HepG2 (cell line): Measurements from ENCODE around the gene TLCD3B. TPM values are rescaled to one million over a fixed set of nuclear protein-coding genes. Genes with fewer than 3 reads are reported as not detected.

Experiments used
- ATAC-seq: fragments of 200-7000 bp; cut with Tn5 transposase; 3 replicates; pipeline ENCODE4 v1.9.1; 2020; ENCODE audit warnings: mild to moderate bottlenecking, moderate library complexity
- BruUV-seq: library from RNA; stranded (reverse); fragments of 400-500 nt; replicated peaks from 2 replicates; lab custom pipeline; 2021; lab: Mats Ljungman, UMichigan
- CTCF ChIA-PET: fragments of 300-600 bp; formaldehyde crosslinking; extraction: SDS; loops from one replicate; lab custom pipeline; 2021; ENCODE audit warnings: low total read pairs, inconsistent platforms, low intra/inter-chr PET ratio; lab: Yijun Ruan, JAX
- POLR2A ChIA-PET: fragments of 350-600 bp; sonication (Branson Sonifier 250); formaldehyde crosslinking; loops from one replicate; lab custom pipeline; 2020; ENCODE audit warnings: antibody characterized with exemption, inconsistent platforms; lab: Yijun Ruan, JAX
- DNase-seq: peaks from one replicate; pipeline ENCODE4 v3.0.0-alpha.2; 2015; ENCODE audit warnings: low spot score
- FAIRE-seq: peaks from 3 replicates; lab custom pipeline; 2011; peaks lifted over from hg19 to GRCh38; lab: Jason Lieb, UNC
- H2AFZ ChIP-seq: one replicate; pipeline ENCODE4 v1.6.1; 2011; ENCODE audit warnings: low read length, inconsistent platforms
- H3K27ac ChIP-seq: fragments of 300-600 bp; 3 replicates; pipeline ENCODE4 v1.8.0; 2011; ENCODE audit warnings: mixed run types, mild to moderate bottlenecking, mixed read lengths, low read length, inconsistent platforms; ENCODE audit not compliant: insufficient read depth; ENCODE audit errors: extremely low read length
- H3K27me3 ChIP-seq, 2 experiments: fragments of 200-600 bp in 1 of 2; 2 replicates in 1 of 2; 3 replicates in 1 of 2; pipeline versions ENCODE4 v1.6.0 to v1.8.0; 2011; ENCODE audit warnings: low read length in 2 of 2, mild to moderate bottlenecking in 2 of 2, moderate library complexity in 2 of 2, inconsistent platforms in 1 of 2; ENCODE audit not compliant: insufficient read depth in 2 of 2, control insufficient read depth in 1 of 2
- H3K36me3 ChIP-seq, 2 experiments: fragments of 200-600 bp in 1 of 2; replicated peaks in 1 of 2; 2 replicates in 1 of 2; 3 replicates in 1 of 2; pipeline versions ENCODE4 v1.5.1 to v1.8.0; 2011; ENCODE audit warnings: low read length in 2 of 2, inconsistent platforms in 1 of 2; ENCODE audit not compliant: insufficient read depth in 2 of 2, control insufficient read depth in 1 of 2
- H3K4me1 ChIP-seq: 2 replicates; pipeline ENCODE4 v1.5.1; 2012; ENCODE audit warnings: low read length, inconsistent platforms; ENCODE audit not compliant: insufficient read depth
- H3K4me2 ChIP-seq: 2 replicates; pipeline ENCODE4 v1.6.0; 2011; ENCODE audit warnings: low read depth, low read length, inconsistent platforms
- H3K4me3 ChIP-seq, 3 experiments: fragments of 200-600 bp in 1 of 3; sonication (generic), shearing (Covaris generic) in 1 of 3; replicated peaks in 1 of 3; 2 replicates each; pipeline ENCODE4 v1.5.1; 2011 to 2016; ENCODE audit warnings: low read length in 3 of 3, inconsistent platforms in 2 of 3, low read depth in 2 of 3, mild to moderate bottlenecking in 2 of 3, control low read depth in 1 of 3, mixed read lengths in 1 of 3; ENCODE audit not compliant: insufficient read depth in 1 of 3
- H3K79me2 ChIP-seq: one replicate; pipeline ENCODE4 v1.6.1; 2011; ENCODE audit warnings: low read length, inconsistent platforms; ENCODE audit not compliant: insufficient read depth
- H3K9ac ChIP-seq: 2 replicates; pipeline ENCODE4 v1.6.0; 2011; ENCODE audit warnings: mild to moderate bottlenecking, low read depth, low read length, inconsistent platforms; ENCODE audit not compliant: insufficient read depth
- H3K9me3 ChIP-seq: 2 replicates; pipeline ENCODE4 v1.5.1; 2012; ENCODE audit warnings: mild to moderate bottlenecking, low read length
- H4K20me1 ChIP-seq: 2 replicates; pipeline ENCODE4 v1.6.0; 2011; ENCODE audit warnings: inconsistent platforms, mild to moderate bottlenecking, low read length, moderate library complexity; ENCODE audit not compliant: insufficient read depth
- CBFB ChIP-seq: sonication (generic); formaldehyde crosslinking; IDR thresholded peaks from 2 replicates; pipeline ENCODE4 v1.4.0; 2020; ENCODE audit warnings: missing genetic modification reagents
- CREM ChIP-seq, 2 experiments: sonication (generic) in 1 of 2; formaldehyde crosslinking in 1 of 2; IDR thresholded peaks; 2 replicates each; pipeline versions ENCODE4 v1.4.0 to v1.6.1; 2016 to 2020; ENCODE audit warnings: antibody characterized with exemption in 1 of 2, mild to moderate bottlenecking in 1 of 2, missing genetic modification reagents in 1 of 2
- DBP ChIP-seq: sonication (generic); formaldehyde crosslinking; IDR thresholded peaks from 2 replicates; pipeline ENCODE4 v1.4.0; 2020; ENCODE audit warnings: missing genetic modification reagents; ENCODE audit errors: not compliant biosample characterization
- GABPB1 ChIP-seq: IDR thresholded peaks from 2 replicates; pipeline ENCODE4 v1.6.1; 2016; ENCODE audit warnings: mild to moderate bottlenecking, missing genetic modification reagents, moderate library complexity, missing compliant biosample characterization
- HNRNPH1 ChIP-seq: fragments of 200-400 bp; formaldehyde crosslinking; optimal IDR thresholded peaks from 2 replicates; pipeline ENCODE3; 2017; ENCODE audit warnings: mild to moderate bottlenecking, low read depth, low read length
- KDM3A ChIP-seq: IDR thresholded peaks from 2 replicates; pipeline ENCODE4 v1.6.1; 2018; ENCODE audit warnings: low read depth, missing compliant biosample characterization
- KDM5A ChIP-seq: fragments of 200-600 bp; sonication (generic); IDR thresholded peaks from 2 replicates; pipeline ENCODE4 v1.7.0; 2018; ENCODE audit warnings: antibody characterized with exemption, mild to moderate bottlenecking, low read length, borderline replicate concordance
- NAIF1 ChIP-seq: sonication (generic); formaldehyde crosslinking; IDR thresholded peaks from 2 replicates; pipeline ENCODE4 v1.5.0; 2020; ENCODE audit warnings: mild to moderate bottlenecking, missing genetic modification reagents, borderline replicate concordance
- NR2C2 ChIP-seq: sonication (generic); formaldehyde crosslinking; IDR thresholded peaks from 2 replicates; pipeline ENCODE4 v1.4.0; 2020; ENCODE audit warnings: missing genetic modification reagents, mild to moderate bottlenecking, moderate library complexity, borderline replicate concordance
- PHF8 ChIP-seq: sonication (generic); formaldehyde crosslinking; IDR thresholded peaks from 2 replicates; pipeline ENCODE4 v1.5.0; 2020; ENCODE audit warnings: missing genetic modification reagents
- RXRB ChIP-seq: IDR thresholded peaks from 2 replicates; pipeline ENCODE4 v1.6.1; 2016; ENCODE audit warnings: borderline replicate concordance, missing genetic modification reagents, missing compliant biosample characterization
- TARDBP ChIP-seq: sonication (generic); formaldehyde crosslinking; IDR thresholded peaks from 2 replicates; pipeline ENCODE4 v1.8.0; 2022; ENCODE audit warnings: mild to moderate bottlenecking, missing genetic modification reagents
- TFE3 ChIP-seq: IDR thresholded peaks from 2 replicates; pipeline ENCODE4 v1.6.1; 2016
- YEATS2 ChIP-seq: sonication (generic); formaldehyde crosslinking; IDR thresholded peaks from 2 replicates; pipeline ENCODE4 v1.4.0; 2020; ENCODE audit warnings: missing genetic modification reagents, borderline replicate concordance
- ZC3H4 ChIP-seq: sonication (generic); formaldehyde crosslinking; IDR thresholded peaks from 2 replicates; pipeline ENCODE4 v1.4.0; 2020; ENCODE audit warnings: missing genetic modification reagents, borderline replicate concordance
- ZNF224 ChIP-seq: sonication (generic); formaldehyde crosslinking; IDR thresholded peaks from 2 replicates; pipeline ENCODE4 v1.5.0; 2020; ENCODE audit warnings: mild to moderate bottlenecking, missing genetic modification reagents
- ZNF232 ChIP-seq: sonication (generic); formaldehyde crosslinking; IDR thresholded peaks from 2 replicates; pipeline ENCODE4 v1.4.0; 2020; ENCODE audit warnings: missing genetic modification reagents, borderline replicate concordance
- ZNF335 ChIP-seq: sonication (generic); formaldehyde crosslinking; IDR thresholded peaks from 2 replicates; pipeline ENCODE4 v1.4.0; 2020; ENCODE audit warnings: missing genetic modification reagents
- ZNF619 ChIP-seq: sonication (generic); formaldehyde crosslinking; IDR thresholded peaks from 2 replicates; pipeline ENCODE4 v1.4.0; 2020; ENCODE audit warnings: mild to moderate bottlenecking, missing genetic modification reagents
- ZSCAN22 ChIP-seq: sonication (generic); formaldehyde crosslinking; IDR thresholded peaks from 2 replicates; pipeline ENCODE4 v1.4.0; 2020; ENCODE audit warnings: mild to moderate bottlenecking, missing genetic modification reagents
- WGBS: methylation state at CpG from one replicate; pipeline ENCODE4 v1.1.6; 2017; ENCODE audit warnings: low lambda C conversion rate; 5-methylcytosine and 5-hydroxymethylcytosine counted together
- in situ Hi-C: cut with HindIII; loops from 2 replicates; pipeline ENCODE4 v1.10.0; 2017; ENCODE audit warnings: low pct_unique_long_range_greater_than_20kb; ENCODE audit not compliant: extremely low pct_ligation_motif_present
- intact Hi-C: fragments of 100-400 bp; cut with micrococcal nuclease; formaldehyde crosslinking; loops from one replicate; pipeline ENCODE4 v1.10.0; 2022; ENCODE audit not compliant: unreplicated experiment
- polyA plus RNA-seq, 8 experiments: library from polyadenylated mRNA; depleted of rRNA in 3 of 8; stranded (reverse) in 7 of 8; unstranded in 1 of 8; fragments of >200 nt; fragmentation: Illumina TruSeq in 4 of 8; extraction: Trizol in 4 of 8; gene quantifications; 2 replicates each; pipeline versions ENCODE4 v1.2.1 to v1.2.3, GENCODE V29; 2011 to 2016; ENCODE audit warnings: low read depth in 4 of 8, missing spikeins in 1 of 8, mixed read lengths in 1 of 8; ENCODE audit not compliant: insufficient read depth in 1 of 8
- total RNA-seq, 5 experiments: library from RNA; depleted of rRNA; stranded (reverse); fragments of >200 nt; fragmentation: Illumina TruSeq; extraction: Trizol; gene quantifications; 2 replicates each; pipeline ENCODE4 v1.2.3, GENCODE V29; 2016; ENCODE audit warnings: low read depth in 1 of 5
- TF ChIP-seq, protein P1 (sequence below): sonication (generic); formaldehyde crosslinking; IDR thresholded peaks from 2 replicates; pipeline ENCODE4 v1.5.0; 2020; ENCODE audit warnings: missing genetic modification reagents, mild to moderate bottlenecking, borderline replicate concordance

The TLCD3B gene
- total and polyA plus RNA-seq, 2 of the 13 experiments (the other 11 are each of a cell fraction or from before 2014, with no cell fraction given), result not detected

DNA sequence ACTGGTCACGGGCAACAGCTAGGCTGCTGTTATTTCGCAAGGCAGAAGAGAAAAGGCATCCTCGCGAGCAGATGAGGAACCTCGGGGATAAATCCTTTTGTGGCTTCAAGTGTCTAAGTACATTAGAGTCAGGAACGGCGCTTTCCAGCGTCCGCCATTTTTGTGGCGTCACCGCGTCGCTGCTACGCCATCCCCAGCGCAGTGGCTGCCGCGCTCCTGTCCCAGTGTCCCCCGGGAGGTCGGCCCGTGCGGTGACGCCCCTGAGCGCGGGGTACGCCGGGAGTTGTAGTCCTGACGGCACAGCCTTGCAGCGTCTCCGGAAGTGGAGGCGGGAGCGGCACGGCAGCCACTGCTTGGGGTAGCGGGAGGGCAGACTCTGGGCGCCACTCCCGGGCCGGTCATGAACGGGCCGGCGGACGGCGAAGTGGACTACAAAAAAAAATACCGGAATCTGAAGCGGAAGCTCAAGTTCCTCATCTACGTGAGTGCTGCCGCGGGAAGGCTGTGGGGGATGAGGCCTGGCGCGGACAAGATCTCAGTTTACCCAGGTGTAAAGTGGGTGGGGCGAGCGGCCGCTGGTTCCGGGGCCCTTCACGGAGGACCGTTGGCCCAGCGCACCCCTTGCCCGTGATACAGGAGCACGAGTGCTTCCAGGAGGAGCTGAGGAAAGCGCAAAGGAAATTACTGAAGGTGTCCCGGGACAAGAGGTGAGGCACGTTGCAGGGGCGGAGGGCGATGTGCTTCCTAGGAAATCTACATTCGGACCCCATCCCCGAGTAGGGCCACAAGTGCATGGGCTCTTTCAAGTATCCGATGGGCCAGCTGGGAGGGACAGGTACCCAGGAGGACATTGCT lies 34.9 kb downstream of the TLCD3B start, which contains the start of gene INO80E:
Gene INO80E, plus strand, starts transcription at position 331 of the 855 bp plus-strand sequence. Its CDS starts 70 bp downstream, at position 401.
- 1% methylated on average over 57 of the region's 65 CpGs for WGBS
- Histone ChIP-seq H3K36me3 (peaks cover 10 to 20% of the 10 kb centered on the region in 2 experiments; a peak in 4 of 5 replicates), H4K20me1 (no peaks in the 10 kb centered on the region), H3K4me1 (peaks cover 24% of the 10 kb centered on the region), H3K9me3 (no peaks in the 10 kb centered on the region), H3K9ac (peak within 1 kb of the TSS; percentile 85), H3K4me2 (peak within 1 kb of the TSS; percentile 96), H2AFZ (peak within 1 kb of the TSS; percentile 84), H3K27ac (peak within 1 kb of the TSS; percentile 87), H3K4me3 (peak within 1 kb of the TSS; percentile 92 to 95 (median 94)), H3K27me3 (peaks cover 0 to 5% of the 10 kb centered on the region in 2 experiments; a peak in 1 of 5 replicates), H3K79me2 (peaks cover 9% of the 10 kb centered on the region)
- peak; percentile 94 for DNase-seq
- intact Hi-C loops (loop anchor here (5.0 kb wide), 1 partner anchor 34 kb away; the partner anchor contains the start of gene TMEM219), in situ Hi-C loops (no loop called here)
- CTCF ChIA-PET, result no interaction called here
- BruUV-seq, result TSS peak; percentile 58
- POLR2A ChIA-PET, result interaction anchor here (0.7 to 2.4 kb wide), 6 partner anchors 23 to 814 kb away, joined by 3 to 16 read pairs (median 3); partner anchors contain the start of genes ALDOA, SEZ6L2, TAOK2 and TMEM219
- ATAC-seq, result peak; percentile 96
- FAIRE-seq, result peak; percentile 91
- TF ChIP-seq YEATS2 (CRISPR knock-in tag) (peak; percentile 94), TFE3 (peak; percentile 78; the same call in 1 of the 2 replicates), CBFB (CRISPR knock-in tag) (peak; percentile 92), NAIF1 (CRISPR knock-in tag) (peak; percentile 76), GABPB1 (CRISPR knock-in tag) (peak; percentile 97), TARDBP (CRISPR knock-in tag) (peak; percentile 81), RXRB (CRISPR knock-in tag) (peak; percentile 76), ZNF232 (CRISPR knock-in tag) (peak; percentile 73), KDM5A (peak; percentile 88), ZNF224 (CRISPR knock-in tag) (peak; percentile 94; the same call in 1 of the 2 replicates), ZNF619 (CRISPR knock-in tag) (no peak), HNRNPH1 (peak; percentile 78), NR2C2 (peak; percentile 95), ZNF335 (CRISPR knock-in tag) (peak; percentile 95), ZC3H4 (CRISPR knock-in tag) (peak; percentile 9; the same call in 1 of the 2 replicates), PHF8 (peak; percentile 97), CREM (IDR thresholded peaks at IDR 0.05) (peak; percentile 98), CREM (CRISPR knock-in tag; IDR thresholded peaks at IDR 0.05) (peak; percentile 73), KDM3A (CRISPR knock-in tag) (peak; percentile 80), ZSCAN22 (no peak), DBP (CRISPR knock-in tag) (peak; percentile 26)
- TF ChIP-seq, protein P1, sequence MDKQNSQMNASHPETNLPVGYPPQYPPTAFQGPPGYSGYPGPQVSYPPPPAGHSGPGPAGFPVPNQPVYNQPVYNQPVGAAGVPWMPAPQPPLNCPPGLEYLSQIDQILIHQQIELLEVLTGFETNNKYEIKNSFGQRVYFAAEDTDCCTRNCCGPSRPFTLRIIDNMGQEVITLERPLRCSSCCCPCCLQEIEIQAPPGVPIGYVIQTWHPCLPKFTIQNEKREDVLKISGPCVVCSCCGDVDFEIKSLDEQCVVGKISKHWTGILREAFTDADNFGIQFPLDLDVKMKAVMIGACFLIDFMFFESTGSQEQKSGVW (CRISPR knock-in tag), result peak; percentile 93
